ENCODE results near the gene SIPA1L3.

SIPA1L3 gene

DNA sequence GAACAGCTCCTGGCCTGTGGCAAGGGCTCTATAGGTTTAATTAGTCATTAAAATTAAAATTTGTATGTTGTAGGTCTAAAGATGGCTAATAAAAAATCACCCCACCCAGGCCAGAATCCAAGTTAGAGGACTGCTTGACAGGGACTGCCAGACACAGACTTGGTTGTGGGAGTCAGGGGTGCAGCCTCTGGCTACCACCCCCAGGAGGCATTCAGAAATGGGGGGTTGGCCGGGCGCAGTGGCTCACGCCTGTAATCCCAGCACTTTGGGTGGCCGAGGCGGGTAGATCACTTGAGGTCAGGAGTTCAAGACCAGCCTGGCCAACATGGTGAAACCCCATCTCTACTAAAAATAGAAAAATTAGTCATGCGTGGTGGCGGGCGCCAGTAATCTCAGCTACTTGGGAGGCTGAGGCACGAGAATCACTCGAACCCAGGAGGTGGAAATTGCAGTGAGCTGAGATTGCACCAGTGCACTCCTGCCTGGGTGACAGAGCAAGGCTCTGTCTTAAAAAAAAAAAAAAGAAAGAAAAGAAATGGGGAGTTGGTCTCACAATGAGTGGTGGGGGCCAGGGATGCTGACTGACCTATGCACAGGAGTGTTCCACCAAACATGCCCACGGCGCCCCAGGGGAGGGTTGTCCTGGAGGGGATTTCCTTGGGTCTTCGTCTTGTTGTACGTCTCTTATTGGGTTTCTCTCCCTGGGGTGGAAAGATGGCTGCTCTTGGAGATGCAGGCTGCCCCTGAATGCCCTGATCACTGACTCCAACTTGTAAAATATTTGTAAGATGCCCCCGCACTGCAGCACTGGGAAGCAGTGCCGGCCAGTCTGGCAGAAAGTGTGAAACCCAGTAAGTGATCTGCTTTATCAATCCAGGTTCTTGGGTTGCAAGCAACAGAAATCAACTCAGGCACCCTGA lies 68.8 kb downstream of the SIPA1L3 start:
- CTCF ChIA-PET = interaction anchor here (0.7 kb wide), 1 partner anchor 8 kb away, joined by 3 read pairs; no protein-coding TSS in a partner anchor
- TF ChIP-seq, protein P1, sequence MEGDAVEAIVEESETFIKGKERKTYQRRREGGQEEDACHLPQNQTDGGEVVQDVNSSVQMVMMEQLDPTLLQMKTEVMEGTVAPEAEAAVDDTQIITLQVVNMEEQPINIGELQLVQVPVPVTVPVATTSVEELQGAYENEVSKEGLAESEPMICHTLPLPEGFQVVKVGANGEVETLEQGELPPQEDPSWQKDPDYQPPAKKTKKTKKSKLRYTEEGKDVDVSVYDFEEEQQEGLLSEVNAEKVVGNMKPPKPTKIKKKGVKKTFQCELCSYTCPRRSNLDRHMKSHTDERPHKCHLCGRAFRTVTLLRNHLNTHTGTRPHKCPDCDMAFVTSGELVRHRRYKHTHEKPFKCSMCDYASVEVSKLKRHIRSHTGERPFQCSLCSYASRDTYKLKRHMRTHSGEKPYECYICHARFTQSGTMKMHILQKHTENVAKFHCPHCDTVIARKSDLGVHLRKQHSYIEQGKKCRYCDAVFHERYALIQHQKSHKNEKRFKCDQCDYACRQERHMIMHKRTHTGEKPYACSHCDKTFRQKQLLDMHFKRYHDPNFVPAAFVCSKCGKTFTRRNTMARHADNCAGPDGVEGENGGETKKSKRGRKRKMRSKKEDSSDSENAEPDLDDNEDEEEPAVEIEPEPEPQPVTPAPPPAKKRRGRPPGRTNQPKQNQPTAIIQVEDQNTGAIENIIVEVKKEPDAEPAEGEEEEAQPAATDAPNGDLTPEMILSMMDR (conservative IDR thresholded peaks at IDR 0.05; ENCODE audit: low read depth) = no peak
- POLR2A ChIA-PET (ENCODE audit: low non-redundant PET) = no interaction called here
- H3K27ac ChIP-seq = peak overlapping the region; percentile 96
- no peak for DNase-seq (ENCODE audit: low spot score)

DNA sequence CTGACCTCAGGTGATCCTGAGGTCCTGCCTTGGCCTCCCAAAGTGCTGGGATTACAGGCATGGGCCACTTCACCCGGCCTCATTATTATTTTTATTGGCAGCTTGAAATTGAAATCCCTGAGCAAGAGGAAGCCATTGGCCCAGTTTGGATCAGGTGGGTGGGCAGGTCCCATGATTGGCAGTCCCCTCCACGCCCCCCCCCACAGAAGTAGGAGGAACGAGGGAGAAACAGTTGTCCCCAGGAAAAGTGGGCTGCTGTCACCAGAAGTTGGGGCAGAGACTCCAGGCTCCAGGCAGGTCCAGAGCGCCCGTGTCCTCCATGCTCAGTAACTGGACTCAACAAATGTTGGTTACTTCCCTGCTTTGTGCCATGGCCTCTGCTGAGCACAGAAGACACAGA lies 70.4 kb downstream of the SIPA1L3 start:
- TF ChIP-seq, protein P1 (conservative IDR thresholded peaks at IDR 0.05; ENCODE audit: low read depth) = no peak
- ChIA-PET POLR2A (ENCODE audit: low non-redundant PET) (no interaction called here), CTCF (interaction anchor here (0.6 kb wide), 1 partner anchor 73 kb away, joined by 7 read pairs; no protein-coding TSS in a partner anchor)
- no peak for DNase-seq (ENCODE audit: low spot score)
- H3K27ac ChIP-seq = peak overlapping the region; percentile 96

DNA sequence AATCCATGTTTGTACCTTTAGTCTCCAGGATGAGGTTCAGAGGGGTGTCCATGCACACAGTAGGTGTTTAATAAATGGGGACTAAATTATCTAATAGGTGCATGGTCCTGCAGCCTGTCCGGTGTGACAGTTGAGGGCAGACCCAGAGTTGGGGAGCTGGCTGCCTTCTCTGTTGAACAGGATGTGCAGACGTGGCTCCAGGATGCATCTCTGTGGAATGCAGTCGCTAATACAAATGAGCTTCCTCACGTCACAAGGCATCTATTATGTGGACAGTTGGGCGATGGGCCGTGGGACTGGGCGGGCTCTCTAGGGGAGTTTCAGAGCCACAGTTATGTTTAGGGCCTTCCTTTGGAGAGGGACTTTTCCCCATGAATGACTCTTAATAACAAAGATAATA lies 71.0 kb downstream of the SIPA1L3 start:
- ChIA-PET CTCF (no interaction called here), POLR2A (ENCODE audit: low non-redundant PET) (no interaction called here)
- TF ChIP-seq, protein P1 (conservative IDR thresholded peaks at IDR 0.05; ENCODE audit: low read depth) = no peak
- peak overlapping the region; percentile 96 for H3K27ac ChIP-seq
- DNase-seq (ENCODE audit: low spot score) = no peak

DNA sequence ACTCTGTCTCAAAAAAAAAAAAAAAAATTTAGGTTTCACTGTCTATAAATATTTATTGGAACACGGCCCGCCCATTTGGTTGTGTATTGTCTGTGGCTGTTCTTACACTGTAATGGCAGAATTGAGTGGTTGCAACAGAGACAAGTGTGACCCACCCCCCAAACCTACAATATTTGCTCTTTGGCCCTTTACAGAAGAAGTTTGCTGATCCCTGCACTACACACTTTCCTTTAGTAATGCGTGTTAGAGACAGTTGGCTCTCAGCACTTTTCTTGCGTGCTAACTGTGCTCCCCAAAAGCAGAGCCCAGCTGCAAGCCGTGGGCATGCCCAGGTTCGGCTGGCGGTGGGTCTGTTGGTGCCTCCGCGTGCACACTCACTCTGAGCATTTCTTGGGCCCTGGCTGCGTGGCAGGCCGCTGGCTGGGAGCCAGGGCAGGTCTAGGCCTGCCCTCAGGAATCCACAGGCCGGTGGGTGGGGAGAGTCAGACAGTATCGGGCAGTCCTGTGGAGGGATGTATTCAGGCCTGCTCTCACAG lies 72.6 kb downstream of the SIPA1L3 start:
- ChIA-PET CTCF (no interaction called here), POLR2A (ENCODE audit: low non-redundant PET) (no interaction called here)
- DNase-seq (ENCODE audit: low spot score) = peak; percentile 92
- TF ChIP-seq, protein P1 (conservative IDR thresholded peaks at IDR 0.05; ENCODE audit: low read depth) = no peak
- peak overlapping the region; percentile 96 for H3K27ac ChIP-seq

DNA sequence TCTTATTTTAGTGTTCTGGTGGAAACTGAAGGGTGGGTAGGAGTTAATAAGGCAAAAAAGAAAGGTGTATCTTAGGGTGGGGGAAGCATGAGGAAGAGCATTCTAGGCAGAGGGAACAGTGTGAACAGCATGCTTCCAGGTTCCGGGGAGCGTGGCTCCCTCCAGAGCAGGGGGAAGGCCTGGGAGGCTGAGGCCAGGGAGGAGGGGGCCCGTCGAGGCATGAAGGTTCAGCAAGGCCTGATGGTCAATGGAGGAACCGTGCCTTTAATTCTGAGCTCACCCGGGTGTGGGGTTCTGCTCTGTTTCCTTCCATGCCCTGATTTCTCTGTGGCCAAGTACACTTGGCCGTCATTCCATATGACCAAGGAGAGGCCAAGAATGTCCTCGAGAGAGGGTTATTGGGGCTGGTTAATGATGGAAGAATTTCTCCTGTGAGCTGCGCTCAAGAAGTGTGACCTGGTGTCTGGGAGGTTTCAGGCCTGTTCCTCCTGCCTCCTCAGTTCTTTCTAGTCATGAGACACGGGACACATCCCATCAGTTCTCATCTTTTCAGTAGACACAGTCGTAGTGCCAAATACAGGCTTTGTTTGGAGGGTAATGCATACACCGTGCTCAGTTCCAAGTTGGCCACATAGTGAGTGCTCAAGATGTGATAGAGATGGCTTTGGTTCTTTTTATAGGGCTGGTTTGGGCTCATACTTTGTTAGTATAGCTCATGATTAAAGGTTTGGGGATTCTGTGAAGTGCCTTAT lies 73.6 kb downstream of the SIPA1L3 start:
- peak overlapping the region; percentile 96 for H3K27ac ChIP-seq

More for the DNA sequence above, 73.6 kb downstream of the SIPA1L3 start:
- TF ChIP-seq, protein P1 (conservative IDR thresholded peaks at IDR 0.05; ENCODE audit: low read depth) = no peak
- no peak for DNase-seq (ENCODE audit: low spot score)
- ChIA-PET CTCF (interaction anchor here (0.7 kb wide), 1 partner anchor 11 kb away, joined by 3 read pairs; no protein-coding TSS in a partner anchor), POLR2A (ENCODE audit: low non-redundant PET) (no interaction called here)

Data from RWPE1 (cell line).